Lower leg skin (tissue), 3 donors: ENCODE results near the gene TMEM135.
"Not testable (repeated sequence)": the region's sequence is repeated elsewhere in the genome, so short reads cannot be mapped to it uniquely, and the experiment has no call there.

ENCODE experiments used
- POLR2A ChIP-seq, 2 donors: fragments of 450-650 bp; IDR thresholded peaks; one replicate each; pipeline ENCODE4 v1.6.1; 2016 to 2017; ENCODE audit warnings: antibody characterized with exemption in 2 of 2, mild to moderate bottlenecking in 1 of 2, moderate library complexity in 1 of 2
- TF ChIP-seq, protein P1 (sequence below), 3 donors: fragments of 450-650 bp; IDR thresholded peaks; one replicate each; pipeline ENCODE4 v1.5.1; 2016; ENCODE audit warnings: antibody characterized with exemption in 3 of 3, mild to moderate bottlenecking in 3 of 3, moderate library complexity in 2 of 3

DNA sequence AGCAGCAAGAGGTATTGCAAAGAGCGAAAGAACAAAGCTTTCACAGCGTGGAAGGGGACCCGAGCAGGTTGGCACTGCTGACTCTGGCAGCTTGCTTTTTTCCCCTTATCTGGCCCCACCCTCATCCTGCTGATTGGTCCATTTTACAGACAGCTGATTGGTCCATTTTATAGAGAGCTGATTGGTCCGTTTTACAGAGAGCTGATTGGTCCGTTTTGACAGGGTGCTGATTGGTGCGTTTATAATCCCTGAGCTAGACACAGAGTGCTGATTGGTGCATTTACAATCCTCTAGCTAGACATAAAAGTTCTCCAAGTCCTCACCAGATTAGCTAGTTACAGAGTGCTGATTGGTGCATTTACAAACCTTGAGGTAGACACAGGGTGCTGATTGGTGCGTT lies 247.9 kb downstream of the TMEM135 start:
- TF ChIP-seq, protein P1, sequence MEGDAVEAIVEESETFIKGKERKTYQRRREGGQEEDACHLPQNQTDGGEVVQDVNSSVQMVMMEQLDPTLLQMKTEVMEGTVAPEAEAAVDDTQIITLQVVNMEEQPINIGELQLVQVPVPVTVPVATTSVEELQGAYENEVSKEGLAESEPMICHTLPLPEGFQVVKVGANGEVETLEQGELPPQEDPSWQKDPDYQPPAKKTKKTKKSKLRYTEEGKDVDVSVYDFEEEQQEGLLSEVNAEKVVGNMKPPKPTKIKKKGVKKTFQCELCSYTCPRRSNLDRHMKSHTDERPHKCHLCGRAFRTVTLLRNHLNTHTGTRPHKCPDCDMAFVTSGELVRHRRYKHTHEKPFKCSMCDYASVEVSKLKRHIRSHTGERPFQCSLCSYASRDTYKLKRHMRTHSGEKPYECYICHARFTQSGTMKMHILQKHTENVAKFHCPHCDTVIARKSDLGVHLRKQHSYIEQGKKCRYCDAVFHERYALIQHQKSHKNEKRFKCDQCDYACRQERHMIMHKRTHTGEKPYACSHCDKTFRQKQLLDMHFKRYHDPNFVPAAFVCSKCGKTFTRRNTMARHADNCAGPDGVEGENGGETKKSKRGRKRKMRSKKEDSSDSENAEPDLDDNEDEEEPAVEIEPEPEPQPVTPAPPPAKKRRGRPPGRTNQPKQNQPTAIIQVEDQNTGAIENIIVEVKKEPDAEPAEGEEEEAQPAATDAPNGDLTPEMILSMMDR (IDR thresholded peaks at IDR 0.05), result not testable (repeated sequence)
- TF ChIP-seq POLR2A (IDR thresholded peaks at IDR 0.05), result not testable (repeated sequence)
